Measurements from ENCODE around the gene FBLN7.

DNA sequence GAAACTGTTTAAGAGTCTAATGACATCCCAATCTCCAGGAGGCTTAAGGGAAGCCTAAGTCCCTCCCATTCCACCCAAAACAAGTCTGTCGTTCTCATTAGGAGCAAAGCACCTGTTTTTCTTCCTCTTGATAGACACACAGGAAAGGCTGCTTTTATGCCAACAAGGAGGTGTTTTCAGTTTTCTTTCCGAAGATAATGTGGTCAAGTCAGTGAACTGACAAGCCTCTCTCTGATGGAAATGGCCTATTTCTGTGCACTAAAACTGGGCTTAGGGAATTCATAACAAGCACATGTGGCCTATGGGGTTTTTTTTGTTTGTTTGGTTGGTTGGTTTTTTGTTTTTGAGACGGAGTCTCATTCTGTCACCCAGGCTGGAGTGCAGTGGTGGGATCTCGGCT, 36.2 kb downstream of the FBLN7 start:
- no peak for TF ChIP-seq TRIM28 (IDR thresholded peaks at IDR 0.05; ENCODE audit: borderline replicate concordance, low read length)
- TF ChIP-seq, protein P1, sequence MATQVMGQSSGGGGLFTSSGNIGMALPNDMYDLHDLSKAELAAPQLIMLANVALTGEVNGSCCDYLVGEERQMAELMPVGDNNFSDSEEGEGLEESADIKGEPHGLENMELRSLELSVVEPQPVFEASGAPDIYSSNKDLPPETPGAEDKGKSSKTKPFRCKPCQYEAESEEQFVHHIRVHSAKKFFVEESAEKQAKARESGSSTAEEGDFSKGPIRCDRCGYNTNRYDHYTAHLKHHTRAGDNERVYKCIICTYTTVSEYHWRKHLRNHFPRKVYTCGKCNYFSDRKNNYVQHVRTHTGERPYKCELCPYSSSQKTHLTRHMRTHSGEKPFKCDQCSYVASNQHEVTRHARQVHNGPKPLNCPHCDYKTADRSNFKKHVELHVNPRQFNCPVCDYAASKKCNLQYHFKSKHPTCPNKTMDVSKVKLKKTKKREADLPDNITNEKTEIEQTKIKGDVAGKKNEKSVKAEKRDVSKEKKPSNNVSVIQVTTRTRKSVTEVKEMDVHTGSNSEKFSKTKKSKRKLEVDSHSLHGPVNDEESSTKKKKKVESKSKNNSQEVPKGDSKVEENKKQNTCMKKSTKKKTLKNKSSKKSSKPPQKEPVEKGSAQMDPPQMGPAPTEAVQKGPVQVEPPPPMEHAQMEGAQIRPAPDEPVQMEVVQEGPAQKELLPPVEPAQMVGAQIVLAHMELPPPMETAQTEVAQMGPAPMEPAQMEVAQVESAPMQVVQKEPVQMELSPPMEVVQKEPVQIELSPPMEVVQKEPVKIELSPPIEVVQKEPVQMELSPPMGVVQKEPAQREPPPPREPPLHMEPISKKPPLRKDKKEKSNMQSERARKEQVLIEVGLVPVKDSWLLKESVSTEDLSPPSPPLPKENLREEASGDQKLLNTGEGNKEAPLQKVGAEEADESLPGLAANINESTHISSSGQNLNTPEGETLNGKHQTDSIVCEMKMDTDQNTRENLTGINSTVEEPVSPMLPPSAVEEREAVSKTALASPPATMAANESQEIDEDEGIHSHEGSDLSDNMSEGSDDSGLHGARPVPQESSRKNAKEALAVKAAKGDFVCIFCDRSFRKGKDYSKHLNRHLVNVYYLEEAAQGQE (tag by site-specific recombination; IDR thresholded peaks at IDR 0.05), result no peak
- no peak for TF ChIP-seq ZFP41 (tag by site-specific recombination; IDR thresholded peaks at IDR 0.05; ENCODE audit: borderline replicate concordance)
- TF ChIP-seq, protein P2, sequence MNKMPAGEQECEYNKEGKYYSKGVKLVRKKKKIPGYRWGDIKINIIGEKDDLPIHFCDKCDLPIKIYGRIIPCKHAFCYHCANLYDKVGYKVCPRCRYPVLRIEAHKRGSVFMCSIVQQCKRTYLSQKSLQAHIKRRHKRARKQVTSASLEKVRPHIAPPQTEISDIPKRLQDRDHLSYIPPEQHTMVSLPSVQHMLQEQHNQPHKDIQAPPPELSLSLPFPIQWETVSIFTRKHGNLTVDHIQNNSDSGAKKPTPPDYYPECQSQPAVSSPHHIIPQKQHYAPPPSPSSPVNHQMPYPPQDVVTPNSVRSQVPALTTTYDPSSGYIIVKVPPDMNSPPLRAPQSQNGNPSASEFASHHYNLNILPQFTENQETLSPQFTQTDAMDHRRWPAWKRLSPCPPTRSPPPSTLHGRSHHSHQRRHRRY (tag by site-specific recombination; IDR thresholded peaks at IDR 0.05), result no peak
- no peak for TF ChIP-seq MYNN (tag by site-specific recombination; IDR thresholded peaks at IDR 0.05; ENCODE audit: borderline replicate concordance)
- TF ChIP-seq, protein P3, sequence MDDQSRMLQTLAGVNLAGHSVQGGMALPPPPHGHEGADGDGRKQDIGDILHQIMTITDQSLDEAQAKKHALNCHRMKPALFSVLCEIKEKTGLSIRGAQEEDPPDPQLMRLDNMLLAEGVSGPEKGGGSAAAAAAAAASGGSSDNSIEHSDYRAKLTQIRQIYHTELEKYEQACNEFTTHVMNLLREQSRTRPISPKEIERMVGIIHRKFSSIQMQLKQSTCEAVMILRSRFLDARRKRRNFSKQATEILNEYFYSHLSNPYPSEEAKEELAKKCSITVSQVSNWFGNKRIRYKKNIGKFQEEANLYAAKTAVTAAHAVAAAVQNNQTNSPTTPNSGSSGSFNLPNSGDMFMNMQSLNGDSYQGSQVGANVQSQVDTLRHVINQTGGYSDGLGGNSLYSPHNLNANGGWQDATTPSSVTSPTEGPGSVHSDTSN (CRISPR knock-in tag; IDR thresholded peaks at IDR 0.05), result no peak
- TF ChIP-seq, protein P4, sequence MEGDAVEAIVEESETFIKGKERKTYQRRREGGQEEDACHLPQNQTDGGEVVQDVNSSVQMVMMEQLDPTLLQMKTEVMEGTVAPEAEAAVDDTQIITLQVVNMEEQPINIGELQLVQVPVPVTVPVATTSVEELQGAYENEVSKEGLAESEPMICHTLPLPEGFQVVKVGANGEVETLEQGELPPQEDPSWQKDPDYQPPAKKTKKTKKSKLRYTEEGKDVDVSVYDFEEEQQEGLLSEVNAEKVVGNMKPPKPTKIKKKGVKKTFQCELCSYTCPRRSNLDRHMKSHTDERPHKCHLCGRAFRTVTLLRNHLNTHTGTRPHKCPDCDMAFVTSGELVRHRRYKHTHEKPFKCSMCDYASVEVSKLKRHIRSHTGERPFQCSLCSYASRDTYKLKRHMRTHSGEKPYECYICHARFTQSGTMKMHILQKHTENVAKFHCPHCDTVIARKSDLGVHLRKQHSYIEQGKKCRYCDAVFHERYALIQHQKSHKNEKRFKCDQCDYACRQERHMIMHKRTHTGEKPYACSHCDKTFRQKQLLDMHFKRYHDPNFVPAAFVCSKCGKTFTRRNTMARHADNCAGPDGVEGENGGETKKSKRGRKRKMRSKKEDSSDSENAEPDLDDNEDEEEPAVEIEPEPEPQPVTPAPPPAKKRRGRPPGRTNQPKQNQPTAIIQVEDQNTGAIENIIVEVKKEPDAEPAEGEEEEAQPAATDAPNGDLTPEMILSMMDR (tag by site-specific recombination; IDR thresholded peaks at IDR 0.05), result no peak
- TF ChIP-seq ATF2 (tag by site-specific recombination; IDR thresholded peaks at IDR 0.05; ENCODE audit: low read depth), result no peak
- TF ChIP-seq ZNF423 (tag by site-specific recombination; IDR thresholded peaks at IDR 0.05), result no peak
- no peak for TF ChIP-seq GFI1B (tag by site-specific recombination; IDR thresholded peaks at IDR 0.05)

Measured in HEK293 (cell line).